H9 (cell line): ENCODE measurements around the gene GTF2H4. TPM values are rescaled to one million over a fixed set of nuclear protein-coding genes. Genes with fewer than 3 reads are reported as not detected.

Experiments
- DNase-seq: peaks from one replicate; pipeline ENCODE4 v3.0.0-alpha.2; 2017
- H2AFZ ChIP-seq: one replicate; pipeline ENCODE4 v1.6.1; 2013; ENCODE audit warnings: mild to moderate bottlenecking, low read length, control low read depth, moderate library complexity
- H2AK5ac ChIP-seq: 2 replicates; pipeline ENCODE4 v1.6.1; 2013; ENCODE audit warnings: low read length, control low read depth, mixed read lengths; ENCODE audit not compliant: insufficient read length
- H2BK120ac ChIP-seq: one replicate; pipeline ENCODE4 v1.6.1; 2013; ENCODE audit warnings: low read depth, mild to moderate bottlenecking, low read length, control low read depth, inconsistent platforms; ENCODE audit not compliant: poor library complexity, severe bottlenecking
- H2BK12ac ChIP-seq: 2 replicates; pipeline ENCODE4 v1.6.1; 2013; ENCODE audit warnings: low read length, control low read depth, mixed read lengths, low read depth; ENCODE audit not compliant: insufficient read length
- H2BK15ac ChIP-seq: 2 replicates; pipeline ENCODE4 v1.6.1; 2013; ENCODE audit warnings: low read depth, low read length, control low read depth
- H2BK20ac ChIP-seq: one replicate; pipeline ENCODE4 v1.6.1; 2013; ENCODE audit warnings: low read depth, mild to moderate bottlenecking, low read length, control low read depth, inconsistent platforms; ENCODE audit not compliant: poor library complexity, severe bottlenecking
- H2BK5ac ChIP-seq: 2 replicates; pipeline ENCODE4 v1.6.1; 2013; ENCODE audit warnings: low read length, control low read depth, mixed read lengths; ENCODE audit not compliant: insufficient read length
- H3K14ac ChIP-seq: 2 replicates; pipeline ENCODE4 v1.6.1; 2013; ENCODE audit warnings: low read length, control low read depth; ENCODE audit not compliant: insufficient read depth
- H3K18ac ChIP-seq: 2 replicates; pipeline ENCODE4 v1.6.1; 2013; ENCODE audit warnings: low read depth, mild to moderate bottlenecking, mixed read lengths, low read length, control low read depth; ENCODE audit not compliant: insufficient read length
- H3K23ac ChIP-seq: 2 replicates; pipeline ENCODE4 v1.6.1; 2013; ENCODE audit warnings: low read length, control low read depth, mixed read lengths, low read depth; ENCODE audit not compliant: insufficient read length
- H3K23me2 ChIP-seq: 2 replicates; pipeline ENCODE4 v1.6.1; 2013; ENCODE audit warnings: low read depth, mild to moderate bottlenecking, mixed read lengths, low read length, control low read depth; ENCODE audit not compliant: insufficient read length, poor library complexity, severe bottlenecking
- H3K27ac ChIP-seq: 2 replicates; pipeline ENCODE4 v1.5.1; 2013; ENCODE audit warnings: low read length, control low read depth, mixed read lengths, low read depth; ENCODE audit not compliant: insufficient read length
- H3K27me3 ChIP-seq: 2 replicates; pipeline ENCODE4 v1.6.1; 2013; ENCODE audit warnings: low read length, control low read depth, inconsistent platforms; ENCODE audit not compliant: insufficient read depth
- H3K4ac ChIP-seq: 2 replicates; pipeline ENCODE4 v1.6.1; 2013; ENCODE audit warnings: low read depth, mild to moderate bottlenecking, control low read depth, inconsistent platforms, low read length, moderate library complexity
- H3K4me1 ChIP-seq: 2 replicates; pipeline ENCODE4 v1.6.1; 2013; ENCODE audit warnings: low read length, control low read depth, inconsistent platforms; ENCODE audit not compliant: insufficient read depth
- H3K4me2 ChIP-seq: 2 replicates; pipeline ENCODE4 v1.6.1; 2013; ENCODE audit warnings: low read length, control low read depth, mixed read lengths; ENCODE audit not compliant: insufficient read length, insufficient read depth
- H3K56ac ChIP-seq: 2 replicates; pipeline ENCODE4 v1.6.1; 2013; ENCODE audit warnings: low read depth, mild to moderate bottlenecking, mixed read lengths, low read length, control low read depth; ENCODE audit not compliant: insufficient read length
- H3K79me1 ChIP-seq: 2 replicates; pipeline ENCODE4 v1.6.1; 2013; ENCODE audit warnings: low read depth, mild to moderate bottlenecking, moderate library complexity, low read length, control low read depth, inconsistent platforms; ENCODE audit not compliant: insufficient read depth, poor library complexity, severe bottlenecking
- H3K79me2 ChIP-seq: 2 replicates; pipeline ENCODE4 v1.6.1; 2013; ENCODE audit warnings: low read length, control low read depth, inconsistent platforms; ENCODE audit not compliant: insufficient read depth
- H3K9ac ChIP-seq: 2 replicates; pipeline ENCODE4 v1.6.1; 2013; ENCODE audit warnings: low read length, control low read depth, mixed read lengths; ENCODE audit not compliant: insufficient read length; ENCODE audit errors: extremely low read depth
- H3K9me3 ChIP-seq: one replicate; pipeline ENCODE4 v1.6.1; 2013; ENCODE audit warnings: low read depth, low read length, inconsistent platforms; ENCODE audit not compliant: control insufficient read depth
- H3T11ph ChIP-seq: one replicate; pipeline ENCODE4 v1.6.1; 2013; ENCODE audit warnings: mild to moderate bottlenecking, low read length, control low read depth, inconsistent platforms
- H4K20me1 ChIP-seq: one replicate; pipeline ENCODE4 v1.6.1; 2013; ENCODE audit not compliant: control insufficient read depth, insufficient read length, insufficient read depth
- H4K5ac ChIP-seq: 2 replicates; pipeline ENCODE4 v1.6.1; 2013; ENCODE audit warnings: low read depth, mild to moderate bottlenecking, mixed read lengths, low read length, control low read depth; ENCODE audit not compliant: insufficient read length
- H4K8ac ChIP-seq: replicated peaks from 2 replicates; pipeline ENCODE4 v1.6.1; 2013; ENCODE audit warnings: low read length, control low read depth, mixed read lengths, low read depth; ENCODE audit not compliant: insufficient read length
- H4K91ac ChIP-seq: 2 replicates; pipeline ENCODE4 v1.6.1; 2013; ENCODE audit warnings: low read depth, mild to moderate bottlenecking, moderate library complexity, mixed read lengths, low read length, control low read depth; ENCODE audit not compliant: insufficient read length
- H3K27ac Mint-ChIP-seq, 3 experiments: 2 replicates in 2 of 3; 3 replicates in 1 of 3; pipeline ENCODE4 v1.8.0; 2020 to 2021; ENCODE audit warnings: mixed read lengths in 3 of 3, mild to moderate bottlenecking in 1 of 3, moderate library complexity in 1 of 3
- H3K27me3 Mint-ChIP-seq: 2 replicates; pipeline ENCODE4 v1.8.0; 2021; ENCODE audit warnings: low read depth, mild to moderate bottlenecking, moderate library complexity, mixed read lengths
- H3K36me3 Mint-ChIP-seq, 3 experiments: 2 replicates in 2 of 3; 3 replicates in 1 of 3; pipeline ENCODE4 v1.8.0; 2020 to 2021; ENCODE audit warnings: low read depth in 3 of 3, mixed read lengths in 3 of 3; ENCODE audit not compliant: insufficient read depth in 1 of 3
- H3K4me1 Mint-ChIP-seq, 2 experiments: 2 replicates each; pipeline ENCODE4 v1.8.0; 2020; ENCODE audit warnings: mixed read lengths in 2 of 2
- H3K4me3 Mint-ChIP-seq, 2 experiments: 2 replicates in 1 of 2; 3 replicates in 1 of 2; pipeline ENCODE4 v1.8.0; 2020 to 2021; ENCODE audit warnings: mild to moderate bottlenecking in 2 of 2, mixed read lengths in 2 of 2, moderate library complexity in 1 of 2
- H3K9me3 Mint-ChIP-seq, 2 experiments: 2 replicates in 1 of 2; 3 replicates in 1 of 2; pipeline ENCODE4 v1.8.0; 2020; ENCODE audit warnings: mild to moderate bottlenecking in 2 of 2, mixed read lengths in 2 of 2, moderate library complexity in 1 of 2
- WGBS: extraction: QIAGEN DNeasy Blood & Tissue Kit; methylation state at CpG from one replicate; pipeline ENCODE4 v1.1.7; 2013; ENCODE audit warnings: missing lambda C conversion rate, low lambda C conversion rate, mixed read lengths; ENCODE audit not compliant: insufficient read length; ENCODE audit errors: extremely low coverage; 5-methylcytosine and 5-hydroxymethylcytosine counted together
- total RNA-seq: library from RNA; stranded (reverse); gene quantifications from 2 replicates; pipeline ENCODE4 v1.2.1, GENCODE V29; 2021
- TF ChIP-seq, protein P1 (sequence below): fragments of 200-600 bp; sonication (generic); conservative IDR thresholded peaks from 3 replicates; pipeline ENCODE4 v1.8.0; 2021; ENCODE audit warnings: antibody characterized with exemption, mild to moderate bottlenecking

Gene GTF2H4
- total RNA-seq, 1 experiment from 2014 or later, result 60.8 TPM

DNA sequence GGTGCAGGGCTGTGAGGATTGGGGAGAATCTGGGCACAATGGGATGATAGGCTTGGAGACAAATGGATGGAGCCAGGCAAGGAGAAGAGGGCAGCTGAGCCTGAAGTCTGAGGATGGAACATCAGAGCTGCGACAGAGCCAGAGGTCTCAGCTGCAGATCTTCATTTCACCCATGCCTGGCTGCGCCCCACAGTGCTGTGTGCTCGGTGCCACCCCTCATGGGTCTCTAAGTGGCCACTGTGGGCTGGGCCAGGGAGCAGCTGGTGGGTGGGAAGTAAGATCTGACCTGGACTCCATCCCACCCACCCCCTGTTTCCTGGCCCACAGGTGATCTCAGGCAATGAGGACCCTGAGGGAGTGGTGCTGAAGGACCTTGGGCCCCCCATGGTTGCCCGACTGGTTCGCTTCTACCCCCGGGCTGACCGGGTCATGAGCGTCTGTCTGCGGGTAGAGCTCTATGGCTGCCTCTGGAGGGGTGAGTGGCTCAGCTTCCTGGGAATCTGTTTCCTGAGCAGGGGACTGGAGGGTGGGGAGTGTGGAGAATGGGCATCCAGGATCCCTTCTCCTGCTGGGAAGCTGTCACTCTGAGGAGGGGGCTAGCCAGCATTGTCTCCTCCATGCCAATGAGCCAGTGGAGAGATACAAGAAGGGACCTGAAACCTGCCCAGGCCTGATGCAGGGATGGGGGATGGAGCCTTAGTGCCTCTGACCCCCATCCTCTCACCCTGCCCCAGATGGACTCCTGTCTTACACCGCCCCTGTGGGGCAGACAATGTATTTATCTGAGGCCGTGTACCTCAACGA is 17.2 kb upstream of the GTF2H4 start:
- Histone ChIP-seq H4K91ac (no peak overlapping the region), H2BK5ac (no peak overlapping the region), H3K23me2 (peaks cover 3% of the 10 kb centered on the region), H3K14ac (no peak overlapping the region), H3K18ac (no peak overlapping the region), H3K79me2 (peaks cover 11% of the 10 kb centered on the region; the same call in 1 of the 2 replicates), H2BK15ac (no peak overlapping the region), H3K23ac (no peak overlapping the region), H2AK5ac (no peak overlapping the region), H2BK20ac (no peak overlapping the region), H2BK12ac (no peak overlapping the region), H3K9ac (no peak overlapping the region), H2AFZ (no peak overlapping the region), H4K5ac (no peak overlapping the region), H3K27ac (no peak overlapping the region), H3K4me1 (no peaks in the 10 kb centered on the region; the same call in 1 of the 2 replicates), H3K9me3 (no peaks in the 10 kb centered on the region), H4K20me1 (no peaks in the 10 kb centered on the region), H3K79me1 (peaks cover 7% of the 10 kb centered on the region), H3K56ac (no peak overlapping the region), H2BK120ac (no peak overlapping the region), H4K8ac (no peak overlapping the region), H3K27me3 (no peaks in the 10 kb centered on the region), H3K4me2 (no peak overlapping the region), H3K4ac (no peak overlapping the region), H3T11ph (no peak overlapping the region)
- H3K36me3 Mint-ChIP-seq, result peaks cover 38 to 78% (median 77%) of the 10 kb centered on the region in 3 experiments
- H3K27ac Mint-ChIP-seq, result peak overlapping the region in 2 of 3 experiments; percentile 71 to 88; a peak in 4 of 7 replicates
- WGBS, result no CpG with 5 or more reads among the region's 12 CpGs
- TF ChIP-seq, protein P1, sequence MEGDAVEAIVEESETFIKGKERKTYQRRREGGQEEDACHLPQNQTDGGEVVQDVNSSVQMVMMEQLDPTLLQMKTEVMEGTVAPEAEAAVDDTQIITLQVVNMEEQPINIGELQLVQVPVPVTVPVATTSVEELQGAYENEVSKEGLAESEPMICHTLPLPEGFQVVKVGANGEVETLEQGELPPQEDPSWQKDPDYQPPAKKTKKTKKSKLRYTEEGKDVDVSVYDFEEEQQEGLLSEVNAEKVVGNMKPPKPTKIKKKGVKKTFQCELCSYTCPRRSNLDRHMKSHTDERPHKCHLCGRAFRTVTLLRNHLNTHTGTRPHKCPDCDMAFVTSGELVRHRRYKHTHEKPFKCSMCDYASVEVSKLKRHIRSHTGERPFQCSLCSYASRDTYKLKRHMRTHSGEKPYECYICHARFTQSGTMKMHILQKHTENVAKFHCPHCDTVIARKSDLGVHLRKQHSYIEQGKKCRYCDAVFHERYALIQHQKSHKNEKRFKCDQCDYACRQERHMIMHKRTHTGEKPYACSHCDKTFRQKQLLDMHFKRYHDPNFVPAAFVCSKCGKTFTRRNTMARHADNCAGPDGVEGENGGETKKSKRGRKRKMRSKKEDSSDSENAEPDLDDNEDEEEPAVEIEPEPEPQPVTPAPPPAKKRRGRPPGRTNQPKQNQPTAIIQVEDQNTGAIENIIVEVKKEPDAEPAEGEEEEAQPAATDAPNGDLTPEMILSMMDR, result no peak
- no peak for DNase-seq
- no peaks in the 10 kb centered on the region; the same call in 1 of the 2 replicates for H3K27me3 Mint-ChIP-seq
- peak overlapping the region in 1 of 2 experiments; percentile 6; a peak in 1 of 5 replicates for H3K4me3 Mint-ChIP-seq
- H3K4me1 Mint-ChIP-seq, result peaks cover 41 to 46% of the 10 kb centered on the region in 2 experiments
- H3K9me3 Mint-ChIP-seq, result no peaks in the 10 kb centered on the region
